IMR-90 (cell line): ENCODE data around the gene FER. TPM values are rescaled to one million over a fixed set of nuclear protein-coding genes. Genes with fewer than 3 reads are reported as not detected.
A peak's percentile ranks its signal among the peaks of the same experiment; 100 is the strongest.
"Not testable (repeated sequence)": the region's sequence is repeated elsewhere in the genome, so short reads cannot be mapped to it uniquely, and the experiment has no call there.

ENCODE experiments used
- ATAC-seq: fragments of 200-7000 bp; cut with Tn5 transposase; 2 replicates; pipeline ENCODE4 v1.9.1; 2020; ENCODE audit warnings: low read depth, mild to moderate bottlenecking, moderate library complexity
- BruUV-seq: library from RNA; stranded (reverse); fragments of 400-500 nt; replicated peaks from 2 replicates; lab custom pipeline; 2021; lab: Mats Ljungman, UMichigan
- CTCF ChIA-PET: fragments of 300-600 bp; formaldehyde crosslinking; extraction: SDS; loops from one replicate; lab custom pipeline; 2021; ENCODE audit warnings: antibody characterized with exemption; lab: Yijun Ruan, JAX
- POLR2A ChIA-PET: fragments of 300-600 bp; sonication (Branson Sonifier 250); formaldehyde crosslinking; loops from one replicate; lab custom pipeline; 2022; ENCODE audit warnings: antibody characterized with exemption; ENCODE audit not compliant: unreplicated experiment; lab: Charles Lee
- DNase-seq: peaks from one replicate; pipeline ENCODE4 v3.0.0; 2013
- H2AFZ ChIP-seq: replicated peaks from 2 replicates; pipeline ENCODE3; 2013; ENCODE audit warnings: low read length, mild to moderate bottlenecking; ENCODE audit not compliant: poor library complexity
- H2AK5ac ChIP-seq: 2 replicates; pipeline ENCODE4 v1.6.1; 2013; ENCODE audit warnings: low read depth, low read length, inconsistent platforms
- H2AK9ac ChIP-seq: replicated peaks from 2 replicates; pipeline ENCODE3; 2013; ENCODE audit warnings: mild to moderate bottlenecking, low read depth, low read length, moderate library complexity; ENCODE audit not compliant: poor library complexity
- H2BK120ac ChIP-seq: 2 replicates; pipeline ENCODE4 v1.6.1; 2013; ENCODE audit warnings: low read depth, low read length, inconsistent platforms
- H2BK15ac ChIP-seq: 3 replicates; pipeline ENCODE4 v1.6.1; 2013; ENCODE audit warnings: low read depth, low read length, inconsistent platforms
- H2BK20ac ChIP-seq: 2 replicates; pipeline ENCODE4 v1.6.1; 2013; ENCODE audit warnings: low read depth, mild to moderate bottlenecking, inconsistent platforms, low read length, moderate library complexity
- H2BK5ac ChIP-seq: 2 replicates; pipeline ENCODE4 v1.6.1; 2013; ENCODE audit warnings: mild to moderate bottlenecking, low read depth, low read length, inconsistent platforms; ENCODE audit not compliant: poor library complexity, severe bottlenecking
- H3K14ac ChIP-seq: replicated peaks from 2 replicates; pipeline ENCODE4 v1.6.1; 2013; ENCODE audit warnings: low read depth, low read length, inconsistent platforms
- H3K18ac ChIP-seq: 2 replicates; pipeline ENCODE4 v1.6.1; 2013; ENCODE audit warnings: low read depth, low read length, control low read depth
- H3K23ac ChIP-seq: 2 replicates; pipeline ENCODE4 v1.6.1; 2013; ENCODE audit warnings: low read depth, low read length, inconsistent platforms
- H3K27ac ChIP-seq: 2 replicates; pipeline ENCODE4 v1.5.1; 2013; ENCODE audit warnings: mild to moderate bottlenecking, control low read depth, low read length; ENCODE audit not compliant: insufficient read depth
- H3K27me3 ChIP-seq: 2 replicates; pipeline ENCODE4 v1.6.1; 2013; ENCODE audit warnings: low read length; ENCODE audit not compliant: control insufficient read depth, insufficient read depth
- H3K36me3 ChIP-seq: 2 replicates; pipeline ENCODE4 v1.6.1; 2013; ENCODE audit warnings: low read length, mixed read lengths; ENCODE audit not compliant: control insufficient read depth, insufficient read depth
- H3K4ac ChIP-seq: 2 replicates; pipeline ENCODE4 v1.6.1; 2013; ENCODE audit warnings: low read depth, low read length, inconsistent platforms
- H3K4me1 ChIP-seq: 2 replicates; pipeline ENCODE4 v1.6.1; 2013; ENCODE audit warnings: low read length, mixed read lengths; ENCODE audit not compliant: control insufficient read depth, insufficient read depth
- H3K4me2 ChIP-seq: 2 replicates; pipeline ENCODE4 v1.6.1; 2013; ENCODE audit warnings: low read depth, mild to moderate bottlenecking, control low read depth, low read length, moderate library complexity
- H3K4me3 ChIP-seq: 2 replicates; pipeline ENCODE4 v1.5.1; 2013; ENCODE audit warnings: low read depth, mild to moderate bottlenecking, control low read depth, low read length, moderate library complexity; ENCODE audit not compliant: insufficient read depth
- H3K56ac ChIP-seq: 2 replicates; pipeline ENCODE4 v1.6.1; 2013; ENCODE audit warnings: low read length, inconsistent platforms; ENCODE audit not compliant: insufficient read depth; ENCODE audit errors: extremely low read depth
- H3K79me1 ChIP-seq, 2 experiments: 2 replicates each; pipeline ENCODE4 v1.6.1; 2013; ENCODE audit warnings: low read length in 2 of 2, inconsistent platforms in 1 of 2, low read depth in 1 of 2
- H3K9ac ChIP-seq: 2 replicates; pipeline ENCODE4 v1.6.1; 2013; ENCODE audit warnings: low read depth, low read length, control low read depth
- H3K9me1 ChIP-seq: 2 replicates; pipeline ENCODE4 v1.6.1; 2013; ENCODE audit warnings: low read length, inconsistent platforms; ENCODE audit not compliant: insufficient read depth
- H3K9me3 ChIP-seq: 2 replicates; pipeline ENCODE4 v1.6.1; 2013; ENCODE audit warnings: low read length; ENCODE audit not compliant: control insufficient read depth, insufficient read depth
- H4K20me1 ChIP-seq: 2 replicates; pipeline ENCODE4 v1.6.1; 2013; ENCODE audit warnings: low read length, inconsistent platforms; ENCODE audit not compliant: insufficient read depth
- H4K5ac ChIP-seq: 2 replicates; pipeline ENCODE4 v1.6.1; 2013; ENCODE audit warnings: mild to moderate bottlenecking, low read depth, low read length, control low read depth
- H4K8ac ChIP-seq, 2 experiments: 2 replicates each; pipeline ENCODE4 v1.6.1; 2013; ENCODE audit warnings: low read depth in 2 of 2, low read length in 2 of 2, control low read depth in 1 of 2, inconsistent platforms in 1 of 2
- H4K91ac ChIP-seq: 2 replicates; pipeline ENCODE4 v1.6.1; 2013; ENCODE audit warnings: low read depth, low read length, inconsistent platforms; ENCODE audit not compliant: insufficient read depth
- MAFK ChIP-seq: IDR thresholded peaks from 2 replicates; pipeline ENCODE4 v1.6.1; 2012; ENCODE audit warnings: low read depth, low read length, improper control_type of control experiment
- WGBS, 2 experiments: methylation state at CpG; one replicate each; pipeline versions ENCODE4 v1.1.5 to v1.1.7; 2013; ENCODE audit warnings: missing lambda C conversion rate in 2 of 2; ENCODE audit not compliant: insufficient read length in 1 of 2; ENCODE audit errors: extremely low coverage in 2 of 2; 5-methylcytosine and 5-hydroxymethylcytosine counted together
- dilution Hi-C: fragments of 300-500 bp; cut with HindIII; formaldehyde crosslinking; loops from one replicate; pipeline ENCODE4 v1.14.3; 2018; ENCODE audit warnings: low sequenced_read_pairs; ENCODE audit not compliant: unreplicated experiment
- in situ Hi-C: fragments of 300-500 bp; cut with MboI; formaldehyde crosslinking; loops from 3 replicates; pipeline ENCODE4 v1.14.3; 2019; ENCODE audit warnings: low sequenced_read_pairs, inconsistent platforms, mixed read lengths
- intact Hi-C: fragments of 100-400 bp; cut with micrococcal nuclease; formaldehyde crosslinking; loops from 2 replicates; pipeline ENCODE4 v1.10.0; 2022
- polyA plus RNA-seq, 3 experiments: library from polyadenylated mRNA; depleted of rRNA; stranded (reverse); fragments of >200 nt; gene quantifications; 2 replicates each; pipeline ENCODE4 v1.2.3, GENCODE V29; 2012; ENCODE audit warnings: low replicate concordance in 1 of 3
- total RNA-seq: library from RNA; depleted of rRNA; stranded (reverse); fragments of >200 nt; gene quantifications from 2 replicates; pipeline ENCODE4 v1.2.3, GENCODE V29; 2012

Gene FER
- total and polyA plus RNA-seq, 2 of the 4 experiments (the other 2 are of a cell fraction) = 3.5 to 32.4 TPM

DNA sequence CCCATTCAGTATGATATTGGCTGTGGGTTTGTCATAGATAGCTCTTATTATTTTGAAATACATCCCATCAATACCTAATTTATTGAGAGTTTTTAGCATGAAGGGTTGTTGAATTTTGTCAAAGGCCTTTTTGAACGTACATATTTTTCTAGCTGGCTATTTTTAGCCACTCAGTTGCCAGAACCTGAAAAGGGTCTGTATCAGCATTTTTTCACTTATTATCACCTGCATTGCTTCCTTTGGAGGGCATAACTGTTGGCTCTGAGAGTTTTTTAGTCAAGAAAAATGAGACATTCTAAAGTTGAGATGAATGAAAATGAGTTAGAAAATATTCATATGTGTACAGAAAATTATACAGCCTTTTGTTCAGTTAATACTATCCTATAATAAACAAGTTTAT, 278.0 kb downstream of the FER start:
- H3K79me1 ChIP-seq, H2BK20ac ChIP-seq, H3K36me3 ChIP-seq, POLR2A ChIA-PET, H4K5ac ChIP-seq, H3K9ac ChIP-seq, H2AK5ac ChIP-seq, H3K56ac ChIP-seq, DNase-seq, H4K20me1 ChIP-seq, H3K18ac ChIP-seq, H2BK120ac ChIP-seq, H4K91ac ChIP-seq, H3K14ac ChIP-seq, BruUV-seq, H4K8ac ChIP-seq, CTCF ChIA-PET, H3K4me2 ChIP-seq, H3K4me3 ChIP-seq, H2AFZ ChIP-seq, in situ Hi-C loops, dilution Hi-C loops, H3K27me3 ChIP-seq, H3K9me1 ChIP-seq, ATAC-seq, H3K4ac ChIP-seq, H3K9me3 ChIP-seq, H3K27ac ChIP-seq, intact Hi-C loops, H2BK15ac ChIP-seq, H2BK5ac ChIP-seq, H3K23ac ChIP-seq, H3K4me1 ChIP-seq, H2AK9ac ChIP-seq: not testable (repeated sequence)
- TF ChIP-seq MAFK = peak; percentile 59
- no CpG with 5 or more reads among the region's 1 CpG for WGBS, 2 experiments
